HepG2 (cell line): ENCODE results near the gene FSHR. TPM values are rescaled to one million over a fixed set of nuclear protein-coding genes. Genes with fewer than 3 reads are reported as not detected.

ENCODE experiments used
- ATAC-seq: fragments of 200-7000 bp; cut with Tn5 transposase; 3 replicates; pipeline ENCODE4 v1.9.1; 2020; ENCODE audit warnings: mild to moderate bottlenecking, moderate library complexity
- Bru-seq: library from RNA; stranded (reverse); fragments of 400-500 nt; gene quantifications from one replicate; lab custom pipeline; 2021; lab: Mats Ljungman, UMichigan
- BruChase-seq, 2 experiments: library from RNA; stranded (reverse); fragments of 400-500 nt; gene quantifications; one replicate each; lab custom pipeline; 2021; lab: Mats Ljungman, UMichigan
- BruUV-seq: library from RNA; stranded (reverse); fragments of 400-500 nt; replicated peaks from 2 replicates; lab custom pipeline; 2021; lab: Mats Ljungman, UMichigan
- CTCF ChIA-PET: fragments of 300-600 bp; formaldehyde crosslinking; extraction: SDS; loops from one replicate; lab custom pipeline; 2021; ENCODE audit warnings: low total read pairs, inconsistent platforms, low intra/inter-chr PET ratio; lab: Yijun Ruan, JAX
- POLR2A ChIA-PET: fragments of 350-600 bp; sonication (Branson Sonifier 250); formaldehyde crosslinking; loops from one replicate; lab custom pipeline; 2020; ENCODE audit warnings: antibody characterized with exemption, inconsistent platforms; lab: Yijun Ruan, JAX
- DNase-seq: peaks from one replicate; pipeline ENCODE4 v3.0.0-alpha.2; 2015; ENCODE audit warnings: low spot score
- FAIRE-seq: peaks from 3 replicates; lab custom pipeline; 2011; peaks lifted over from hg19 to GRCh38; lab: Jason Lieb, UNC
- H2AFZ ChIP-seq: one replicate; pipeline ENCODE4 v1.6.1; 2011; ENCODE audit warnings: low read length, inconsistent platforms
- H3K27ac ChIP-seq: fragments of 300-600 bp; 3 replicates; pipeline ENCODE4 v1.8.0; 2011; ENCODE audit warnings: mixed run types, mild to moderate bottlenecking, mixed read lengths, low read length, inconsistent platforms; ENCODE audit not compliant: insufficient read depth; ENCODE audit errors: extremely low read length
- H3K27me3 ChIP-seq, 2 experiments: fragments of 200-600 bp in 1 of 2; 2 replicates in 1 of 2; 3 replicates in 1 of 2; pipeline versions ENCODE4 v1.6.0 to v1.8.0; 2011; ENCODE audit warnings: low read length in 2 of 2, mild to moderate bottlenecking in 2 of 2, moderate library complexity in 2 of 2, inconsistent platforms in 1 of 2; ENCODE audit not compliant: insufficient read depth in 2 of 2, control insufficient read depth in 1 of 2
- H3K36me3 ChIP-seq, 2 experiments: fragments of 200-600 bp in 1 of 2; replicated peaks in 1 of 2; 2 replicates in 1 of 2; 3 replicates in 1 of 2; pipeline versions ENCODE4 v1.5.1 to v1.8.0; 2011; ENCODE audit warnings: low read length in 2 of 2, inconsistent platforms in 1 of 2; ENCODE audit not compliant: insufficient read depth in 2 of 2, control insufficient read depth in 1 of 2
- H3K4me1 ChIP-seq: 2 replicates; pipeline ENCODE4 v1.5.1; 2012; ENCODE audit warnings: low read length, inconsistent platforms; ENCODE audit not compliant: insufficient read depth
- H3K4me2 ChIP-seq: 2 replicates; pipeline ENCODE4 v1.6.0; 2011; ENCODE audit warnings: low read depth, low read length, inconsistent platforms
- H3K4me3 ChIP-seq, 3 experiments: fragments of 200-600 bp in 1 of 3; sonication (generic), shearing (Covaris generic) in 1 of 3; replicated peaks in 1 of 3; 2 replicates each; pipeline ENCODE4 v1.5.1; 2011 to 2016; ENCODE audit warnings: low read length in 3 of 3, inconsistent platforms in 2 of 3, low read depth in 2 of 3, mild to moderate bottlenecking in 2 of 3, control low read depth in 1 of 3, mixed read lengths in 1 of 3; ENCODE audit not compliant: insufficient read depth in 1 of 3
- H3K79me2 ChIP-seq: one replicate; pipeline ENCODE4 v1.6.1; 2011; ENCODE audit warnings: low read length, inconsistent platforms; ENCODE audit not compliant: insufficient read depth
- H3K9ac ChIP-seq: 2 replicates; pipeline ENCODE4 v1.6.0; 2011; ENCODE audit warnings: mild to moderate bottlenecking, low read depth, low read length, inconsistent platforms; ENCODE audit not compliant: insufficient read depth
- H3K9me3 ChIP-seq: 2 replicates; pipeline ENCODE4 v1.5.1; 2012; ENCODE audit warnings: mild to moderate bottlenecking, low read length
- H4K20me1 ChIP-seq: 2 replicates; pipeline ENCODE4 v1.6.0; 2011; ENCODE audit warnings: inconsistent platforms, mild to moderate bottlenecking, low read length, moderate library complexity; ENCODE audit not compliant: insufficient read depth
- HMGA1 ChIP-seq: sonication (generic); formaldehyde crosslinking; conservative IDR thresholded peaks from 2 replicates; pipeline ENCODE4 v1.4.0; 2020; ENCODE audit warnings: missing genetic modification reagents
- HOXA9 ChIP-seq: sonication (generic); formaldehyde crosslinking; IDR thresholded peaks from 2 replicates; pipeline ENCODE4 v1.8.1; 2022; ENCODE audit warnings: missing genetic modification reagents, mild to moderate bottlenecking, moderate library complexity, borderline replicate concordance
- MYC ChIP-seq: sonication (generic); formaldehyde crosslinking; IDR thresholded peaks from 2 replicates; pipeline ENCODE4 v1.9.0; 2021; ENCODE audit warnings: missing genetic modification reagents, borderline replicate concordance
- NR2C2 ChIP-seq: sonication (generic); formaldehyde crosslinking; IDR thresholded peaks from 2 replicates; pipeline ENCODE4 v1.4.0; 2020; ENCODE audit warnings: missing genetic modification reagents, mild to moderate bottlenecking, moderate library complexity, borderline replicate concordance
- REPIN1 ChIP-seq: sonication (generic); formaldehyde crosslinking; IDR thresholded peaks from 2 replicates; pipeline ENCODE4 v1.8.0; 2022; ENCODE audit warnings: missing genetic modification reagents, low read depth, mild to moderate bottlenecking, borderline replicate concordance
- SNAI1 ChIP-seq: sonication (generic); formaldehyde crosslinking; IDR thresholded peaks from 2 replicates; pipeline ENCODE4 v1.5.0; 2020; ENCODE audit warnings: mild to moderate bottlenecking, missing genetic modification reagents, borderline replicate concordance
- THYN1 ChIP-seq: sonication (generic); formaldehyde crosslinking; IDR thresholded peaks from 2 replicates; pipeline ENCODE4 v1.8.1; 2023; ENCODE audit warnings: low read depth, mild to moderate bottlenecking, moderate library complexity, missing genetic modification reagents, borderline replicate concordance
- ZNF292 ChIP-seq: sonication (generic); formaldehyde crosslinking; IDR thresholded peaks from 2 replicates; pipeline ENCODE4 v1.8.1; 2022; ENCODE audit warnings: mild to moderate bottlenecking, low read depth, missing genetic modification reagents, borderline replicate concordance
- ZNF3 ChIP-seq: IDR thresholded peaks from 2 replicates; pipeline ENCODE4 v1.7.0; 2017; ENCODE audit warnings: inconsistent platforms
- ZNF382 ChIP-seq: sonication (generic); formaldehyde crosslinking; IDR thresholded peaks from 2 replicates; pipeline ENCODE4 v1.5.0; 2020; ENCODE audit warnings: missing genetic modification reagents, mild to moderate bottlenecking, borderline replicate concordance
- ZNF556 ChIP-seq: sonication (generic); formaldehyde crosslinking; IDR thresholded peaks from 2 replicates; pipeline ENCODE4 v1.4.0; 2020; ENCODE audit warnings: mild to moderate bottlenecking, missing genetic modification reagents, borderline replicate concordance
- ZNF792 ChIP-seq: IDR thresholded peaks from 2 replicates; pipeline ENCODE4 v1.6.1; 2016
- WGBS: methylation state at CpG from one replicate; pipeline ENCODE4 v1.1.6; 2017; ENCODE audit warnings: low lambda C conversion rate; 5-methylcytosine and 5-hydroxymethylcytosine counted together
- in situ Hi-C: cut with HindIII; loops from 2 replicates; pipeline ENCODE4 v1.10.0; 2017; ENCODE audit warnings: low pct_unique_long_range_greater_than_20kb; ENCODE audit not compliant: extremely low pct_ligation_motif_present
- intact Hi-C: fragments of 100-400 bp; cut with micrococcal nuclease; formaldehyde crosslinking; loops from one replicate; pipeline ENCODE4 v1.10.0; 2022; ENCODE audit not compliant: unreplicated experiment
- long read RNA-seq, 2 experiments: library from RNA in 1 of 2; library from polyadenylated mRNA in 1 of 2; stranded (forward) in 1 of 2; unstranded in 1 of 2; transcript quantifications; one replicate each; pipeline ENCODE4 v2.0.0, GENCODE V29; 2019 to 2022
- polyA minus RNA-seq, 3 experiments: library from RNA; depleted of rRNA, polyadenylated mRNA; stranded (reverse); fragments of >200 nt; gene quantifications; 2 replicates each; pipeline ENCODE4 v1.2.3, GENCODE V29; 2011; ENCODE audit warnings: low replicate concordance in 1 of 3
- polyA plus RNA-seq, 8 experiments: library from polyadenylated mRNA; depleted of rRNA in 3 of 8; stranded (reverse) in 7 of 8; unstranded in 1 of 8; fragments of >200 nt; fragmentation: Illumina TruSeq in 4 of 8; extraction: Trizol in 4 of 8; gene quantifications; 2 replicates each; pipeline versions ENCODE4 v1.2.1 to v1.2.3, GENCODE V29; 2011 to 2016; ENCODE audit warnings: low read depth in 4 of 8, missing spikeins in 1 of 8, mixed read lengths in 1 of 8; ENCODE audit not compliant: insufficient read depth in 1 of 8
- total RNA-seq, 5 experiments: library from RNA; depleted of rRNA; stranded (reverse); fragments of >200 nt; fragmentation: Illumina TruSeq; extraction: Trizol; gene quantifications; 2 replicates each; pipeline ENCODE4 v1.2.3, GENCODE V29; 2016; ENCODE audit warnings: low read depth in 1 of 5
- TF ChIP-seq, protein P1 (sequence below): sonication (generic); formaldehyde crosslinking; IDR thresholded peaks from 2 replicates; pipeline ENCODE4; 2020; ENCODE audit warnings: missing genetic modification reagents, mild to moderate bottlenecking, borderline replicate concordance
- TF ChIP-seq, protein P2 (sequence below): conservative IDR thresholded peaks from 2 replicates; pipeline ENCODE4 v1.6.1; 2018; ENCODE audit warnings: missing genetic modification reagents

Gene FSHR, protein sequence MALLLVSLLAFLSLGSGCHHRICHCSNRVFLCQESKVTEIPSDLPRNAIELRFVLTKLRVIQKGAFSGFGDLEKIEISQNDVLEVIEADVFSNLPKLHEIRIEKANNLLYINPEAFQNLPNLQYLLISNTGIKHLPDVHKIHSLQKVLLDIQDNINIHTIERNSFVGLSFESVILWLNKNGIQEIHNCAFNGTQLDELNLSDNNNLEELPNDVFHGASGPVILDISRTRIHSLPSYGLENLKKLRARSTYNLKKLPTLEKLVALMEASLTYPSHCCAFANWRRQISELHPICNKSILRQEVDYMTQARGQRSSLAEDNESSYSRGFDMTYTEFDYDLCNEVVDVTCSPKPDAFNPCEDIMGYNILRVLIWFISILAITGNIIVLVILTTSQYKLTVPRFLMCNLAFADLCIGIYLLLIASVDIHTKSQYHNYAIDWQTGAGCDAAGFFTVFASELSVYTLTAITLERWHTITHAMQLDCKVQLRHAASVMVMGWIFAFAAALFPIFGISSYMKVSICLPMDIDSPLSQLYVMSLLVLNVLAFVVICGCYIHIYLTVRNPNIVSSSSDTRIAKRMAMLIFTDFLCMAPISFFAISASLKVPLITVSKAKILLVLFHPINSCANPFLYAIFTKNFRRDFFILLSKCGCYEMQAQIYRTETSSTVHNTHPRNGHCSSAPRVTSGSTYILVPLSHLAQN
- not detected in 2 replicates for total RNA-seq (2016; rRNA removed; fragmentation: Illumina TruSeq; extraction: Trizol)
- total RNA-seq (2016; cell fraction: cytosol; rRNA removed; fragmentation: Illumina TruSeq; extraction: Trizol; ENCODE audit: low read depth) = not detected in 2 replicates
- not detected in 2 replicates for total RNA-seq (2016; cell fraction: insoluble cytoplasmic fraction; rRNA removed; fragmentation: Illumina TruSeq; extraction: Trizol)
- total RNA-seq (2016; cell fraction: membrane; rRNA removed; fragmentation: Illumina TruSeq; extraction: Trizol) = not detected in 2 replicates
- not detected in 2 replicates for total RNA-seq (2016; cell fraction: nucleus; rRNA removed; fragmentation: Illumina TruSeq; extraction: Trizol)
- polyA plus RNA-seq (2011; rRNA removed) = not detected in 2 replicates
- polyA plus RNA-seq (2011; cell fraction: cytosol; rRNA removed) = not detected in 2 replicates
- not detected in 2 replicates for polyA plus RNA-seq (2011; cell fraction: nucleus; rRNA removed)
- polyA plus RNA-seq (2012) = not detected in 2 replicates
- not detected in 2 replicates for polyA plus RNA-seq (2016; cell fraction: cytosol; fragmentation: Illumina TruSeq; extraction: Trizol; ENCODE audit: low read depth)
- not detected in 2 replicates for polyA plus RNA-seq (2016; cell fraction: insoluble cytoplasmic fraction; fragmentation: Illumina TruSeq; extraction: Trizol; ENCODE audit: low read depth)
- not detected in 2 replicates for polyA plus RNA-seq (2016; cell fraction: membrane; fragmentation: Illumina TruSeq; extraction: Trizol; ENCODE audit: low read depth)
- not detected in 2 replicates for polyA plus RNA-seq (2016; cell fraction: nucleus; fragmentation: Illumina TruSeq; extraction: Trizol; ENCODE audit: insufficient read depth, low read depth)
- polyA minus RNA-seq (2011; rRNA and poly(A)+ RNA removed; ENCODE audit: low replicate concordance) = not detected in 2 replicates
- not detected in 2 replicates for polyA minus RNA-seq (2011; cell fraction: cytosol; rRNA and poly(A)+ RNA removed)
- polyA minus RNA-seq (2011; cell fraction: nucleus; rRNA and poly(A)+ RNA removed) = not detected in 2 replicates
- percentile 1 among the genes with signal in this experiment for Bru-seq, nascent RNA
- BruChase-seq, experiment 1, labeled RNA remaining after a 6-hour chase = not detected
- BruChase-seq, experiment 2, labeled RNA remaining after a 2-hour chase = not detected
- long read RNA-seq, experiment 1 = 0 reads
- long read RNA-seq, experiment 2 = 0 reads

DNA sequence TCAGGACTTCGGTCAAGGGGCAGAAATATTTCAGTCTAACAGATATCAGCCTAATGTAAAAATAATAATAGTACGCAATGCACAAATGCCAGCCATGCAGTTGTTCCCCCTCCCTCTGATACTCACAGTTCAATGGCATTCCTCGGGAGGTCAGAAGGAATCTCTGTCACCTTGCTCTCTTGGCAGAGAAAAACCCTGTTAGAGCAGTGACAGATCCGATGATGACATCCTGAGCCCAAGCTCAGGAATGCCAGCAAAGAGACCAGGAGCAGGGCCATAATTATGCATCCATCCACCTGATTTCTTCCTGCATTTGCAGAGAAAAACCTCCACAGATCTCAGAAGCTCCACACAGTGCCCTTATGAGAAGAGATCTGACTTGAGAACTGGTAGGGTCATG lies at the start of gene FSHR:
Gene FSHR, minus strand, starts transcription at position 376 of the 400 bp plus-strand sequence. Its CDS starts 98 bp downstream, at position 278.
- WGBS = 6% methylated on average over 4 of the region's 4 CpGs
- Histone ChIP-seq H2AFZ (no peak within 1 kb of the TSS), H3K4me1 (no peaks in the 10 kb centered on the region), H3K4me3 (no peak within 1 kb of the TSS), H3K4me2 (no peak within 1 kb of the TSS), H3K9me3 (no peaks in the 10 kb centered on the region), H4K20me1 (no peaks in the 10 kb centered on the region), H3K27ac (no peak within 1 kb of the TSS), H3K27me3 (no peaks in the 10 kb centered on the region; a peak in 1 of 5 replicates), H3K79me2 (no peaks in the 10 kb centered on the region), H3K9ac (no peak within 1 kb of the TSS), H3K36me3 (no peaks in the 10 kb centered on the region)
- intact Hi-C loops (no loop called here), in situ Hi-C loops (no loop called here)
- CTCF ChIA-PET = no interaction called here
- FAIRE-seq = no peak
- POLR2A ChIA-PET = no interaction called here
- no peak for ATAC-seq
- no peak for DNase-seq
- BruUV-seq = no TSS peak
- TF ChIP-seq ZNF382 (CRISPR knock-in tag) (no peak), HMGA1 (no peak), THYN1 (no peak), SNAI1 (CRISPR knock-in tag) (no peak), ZNF292 (CRISPR knock-in tag) (no peak), HOXA9 (CRISPR knock-in tag) (no peak), ZNF556 (no peak), REPIN1 (CRISPR knock-in tag) (no peak), NR2C2 (no peak), MYC (CRISPR knock-in tag) (no peak), ZNF3 (no peak), ZNF792 (CRISPR knock-in tag) (no peak)
- TF ChIP-seq, protein P1, sequence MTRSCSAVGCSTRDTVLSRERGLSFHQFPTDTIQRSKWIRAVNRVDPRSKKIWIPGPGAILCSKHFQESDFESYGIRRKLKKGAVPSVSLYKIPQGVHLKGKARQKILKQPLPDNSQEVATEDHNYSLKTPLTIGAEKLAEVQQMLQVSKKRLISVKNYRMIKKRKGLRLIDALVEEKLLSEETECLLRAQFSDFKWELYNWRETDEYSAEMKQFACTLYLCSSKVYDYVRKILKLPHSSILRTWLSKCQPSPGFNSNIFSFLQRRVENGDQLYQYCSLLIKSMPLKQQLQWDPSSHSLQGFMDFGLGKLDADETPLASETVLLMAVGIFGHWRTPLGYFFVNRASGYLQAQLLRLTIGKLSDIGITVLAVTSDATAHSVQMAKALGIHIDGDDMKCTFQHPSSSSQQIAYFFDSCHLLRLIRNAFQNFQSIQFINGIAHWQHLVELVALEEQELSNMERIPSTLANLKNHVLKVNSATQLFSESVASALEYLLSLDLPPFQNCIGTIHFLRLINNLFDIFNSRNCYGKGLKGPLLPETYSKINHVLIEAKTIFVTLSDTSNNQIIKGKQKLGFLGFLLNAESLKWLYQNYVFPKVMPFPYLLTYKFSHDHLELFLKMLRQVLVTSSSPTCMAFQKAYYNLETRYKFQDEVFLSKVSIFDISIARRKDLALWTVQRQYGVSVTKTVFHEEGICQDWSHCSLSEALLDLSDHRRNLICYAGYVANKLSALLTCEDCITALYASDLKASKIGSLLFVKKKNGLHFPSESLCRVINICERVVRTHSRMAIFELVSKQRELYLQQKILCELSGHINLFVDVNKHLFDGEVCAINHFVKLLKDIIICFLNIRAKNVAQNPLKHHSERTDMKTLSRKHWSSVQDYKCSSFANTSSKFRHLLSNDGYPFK (CRISPR knock-in tag) = no peak
- TF ChIP-seq, protein P2, sequence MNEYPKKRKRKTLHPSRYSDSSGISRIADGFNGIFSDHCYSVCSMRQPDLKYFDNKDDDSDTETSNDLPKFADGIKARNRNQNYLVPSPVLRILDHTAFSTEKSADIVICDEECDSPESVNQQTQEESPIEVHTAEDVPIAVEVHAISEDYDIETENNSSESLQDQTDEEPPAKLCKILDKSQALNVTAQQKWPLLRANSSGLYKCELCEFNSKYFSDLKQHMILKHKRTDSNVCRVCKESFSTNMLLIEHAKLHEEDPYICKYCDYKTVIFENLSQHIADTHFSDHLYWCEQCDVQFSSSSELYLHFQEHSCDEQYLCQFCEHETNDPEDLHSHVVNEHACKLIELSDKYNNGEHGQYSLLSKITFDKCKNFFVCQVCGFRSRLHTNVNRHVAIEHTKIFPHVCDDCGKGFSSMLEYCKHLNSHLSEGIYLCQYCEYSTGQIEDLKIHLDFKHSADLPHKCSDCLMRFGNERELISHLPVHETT (CRISPR knock-in tag) = no peak
